MM.1S (cell line): Measurements from ENCODE around the gene DHRS2.

Source experiments
- DNase-seq: peaks from one replicate; pipeline ENCODE4 v3.0.0-alpha.2; 2015
- H2AFZ ChIP-seq: fragments of 300-600 bp; sonication (generic); 2 replicates; pipeline ENCODE4 v1.6.0; 2016; ENCODE audit warnings: antibody characterized with exemption, low read length
- H3F3A ChIP-seq: fragments of 300-600 bp; sonication (generic); 2 replicates; pipeline ENCODE4 v1.6.1; 2016; ENCODE audit warnings: mild to moderate bottlenecking, antibody characterized with exemption, low read length, moderate library complexity, mixed read lengths; ENCODE audit not compliant: insufficient read depth
- H3K27ac ChIP-seq: fragments of 300-600 bp; sonication (generic); 2 replicates; pipeline ENCODE4 v1.5.1; 2016; ENCODE audit warnings: mild to moderate bottlenecking, low read length
- H3K27me3 ChIP-seq: fragments of 300-600 bp; sonication (generic); replicated peaks from 2 replicates; pipeline ENCODE4 v1.6.0; 2016; ENCODE audit warnings: low read length; ENCODE audit not compliant: insufficient read depth
- H3K36me3 ChIP-seq: fragments of 300-600 bp; sonication (generic); replicated peaks from 2 replicates; pipeline ENCODE4 v1.6.1; 2016; ENCODE audit warnings: mild to moderate bottlenecking, low read length, mixed read lengths; ENCODE audit not compliant: insufficient read depth
- H3K4me1 ChIP-seq: fragments of 300-600 bp; sonication (generic); 2 replicates; pipeline ENCODE4 v1.6.1; 2016; ENCODE audit warnings: low read length, mixed read lengths
- H3K4me2 ChIP-seq: fragments of 300-600 bp; sonication (generic); 2 replicates; pipeline ENCODE4 v1.6.0; 2016; ENCODE audit warnings: low read depth, low read length
- H3K4me3 ChIP-seq: fragments of 300-600 bp; sonication (generic); 2 replicates; pipeline ENCODE4 v1.5.1; 2016; ENCODE audit warnings: low read length, mixed read lengths
- H3K79me2 ChIP-seq: fragments of 300-600 bp; sonication (generic); 2 replicates; pipeline ENCODE4 v1.6.1; 2016; ENCODE audit warnings: mixed run types, low read length, mixed read lengths
- H3K9ac ChIP-seq: fragments of 300-600 bp; sonication (generic); 2 replicates; pipeline ENCODE4 v1.6.1; 2016; ENCODE audit warnings: low read length, mixed read lengths
- H3K9me2 ChIP-seq: fragments of 300-600 bp; sonication (generic); replicated peaks from 2 replicates; pipeline ENCODE4 v1.6.1; 2016; ENCODE audit warnings: mild to moderate bottlenecking, low read length, mixed read lengths; ENCODE audit not compliant: insufficient read depth
- H3K9me3 ChIP-seq: fragments of 300-600 bp; sonication (generic); replicated peaks from 2 replicates; pipeline ENCODE4 v1.6.1; 2016; ENCODE audit warnings: mild to moderate bottlenecking, low read length, mixed read lengths; ENCODE audit not compliant: insufficient read depth
- H4K20me1 ChIP-seq: fragments of 300-600 bp; sonication (generic); 2 replicates; pipeline ENCODE4 v1.6.1; 2016; ENCODE audit warnings: mild to moderate bottlenecking, low read length, moderate library complexity, mixed read lengths; ENCODE audit not compliant: insufficient read depth
- CTCF ChIP-seq: fragments of 300-600 bp; sonication (generic); IDR thresholded peaks from 2 replicates; pipeline ENCODE4 v1.5.1; 2016; ENCODE audit warnings: antibody characterized with exemption, low read length, mixed read lengths
- EZH2 ChIP-seq: fragments of 300-600 bp; sonication (generic); optimal IDR thresholded peaks from 2 replicates; pipeline ENCODE3; 2017; ENCODE audit warnings: low read depth, mild to moderate bottlenecking, antibody characterized with exemption, low read length, mixed read lengths
- EZH2phosphoT487 ChIP-seq: fragments of 300-600 bp; sonication (generic); IDR thresholded peaks from 2 replicates; pipeline ENCODE4 v1.6.1; 2018; ENCODE audit warnings: antibody characterized with exemption, low read length

DHRS2 gene

GRCh38 chr14:23647619-23648018, 11.5 kb downstream of the DHRS2 start:
- Histone ChIP-seq H3K4me2 (no peak overlapping the region), H3K4me1 (no peaks in the 10 kb centered on the region), H3K9ac (no peak overlapping the region), H3F3A (no peaks in the 10 kb centered on the region), H2AFZ (no peak overlapping the region), H3K4me3 (no peak overlapping the region), H4K20me1 (no peaks in the 10 kb centered on the region), H3K27ac (no peak overlapping the region), H3K9me3 (no peaks in the 10 kb centered on the region), H3K9me2 (no peaks in the 10 kb centered on the region), H3K36me3 (no peaks in the 10 kb centered on the region), H3K79me2 (no peaks in the 10 kb centered on the region), H3K27me3 (no peaks in the 10 kb centered on the region)
- no peak for TF ChIP-seq EZH2
- no peak for TF ChIP-seq CTCF
- TF ChIP-seq EZH2phosphoT487, result no peak
- DNase-seq, result no peak

GRCh38 chr14:23648764-23649460, 12.7 kb downstream of the DHRS2 start:
- Histone ChIP-seq H3F3A (no peaks in the 10 kb centered on the region), H3K4me2 (no peak overlapping the region), H4K20me1 (no peaks in the 10 kb centered on the region), H3K9ac (no peak overlapping the region), H3K36me3 (no peaks in the 10 kb centered on the region), H3K9me2 (no peaks in the 10 kb centered on the region), H3K27me3 (no peaks in the 10 kb centered on the region), H3K4me3 (no peak overlapping the region), H3K79me2 (no peaks in the 10 kb centered on the region), H3K4me1 (no peaks in the 10 kb centered on the region), H2AFZ (no peak overlapping the region), H3K9me3 (no peaks in the 10 kb centered on the region), H3K27ac (no peak overlapping the region)
- DNase-seq, result no peak
- TF ChIP-seq EZH2 (no peak), CTCF (no peak), EZH2phosphoT487 (no peak)

- Histone ChIP-seq H3K27ac (no peak overlapping the region), H3K9me3 (no peaks in the 10 kb centered on the region), H4K20me1 (no peaks in the 10 kb centered on the region), H3K4me3 (no peak overlapping the region), H3K9ac (no peak overlapping the region), H2AFZ (no peak overlapping the region), H3K4me1 (no peaks in the 10 kb centered on the region), H3F3A (no peaks in the 10 kb centered on the region), H3K79me2 (no peaks in the 10 kb centered on the region), H3K27me3 (no peaks in the 10 kb centered on the region), H3K4me2 (no peak overlapping the region), H3K9me2 (no peaks in the 10 kb centered on the region), H3K36me3 (no peaks in the 10 kb centered on the region)
- DNase-seq, result no peak
- TF ChIP-seq EZH2, result no peak
- no peak for TF ChIP-seq CTCF
- no peak for TF ChIP-seq EZH2phosphoT487
These were observed 14.3 kb downstream of the DHRS2 start for GRCh38 chr14:23650506-23650905.
